CD4-positive, alpha-beta T cell treated with Interleukin-6 for 4 hours (primary cell): ENCODE measurements around the gene TBC1D14.
A peak's percentile ranks its signal among the peaks of the same experiment; 100 is the strongest.

ENCODE experiments used
- DNase-seq: peaks from one replicate; pipeline ENCODE4 v3.0.0-alpha.2; 2020; ENCODE audit warnings: mixed read lengths

The TBC1D14 gene

GRCh38 chr4:7024336-7024890 lies 114.8 kb downstream of the TBC1D14 start:
- DNase-seq, result no peak

GRCh38 chr4:7025040-7025602 lies 115.5 kb downstream of the TBC1D14 start:
- no peak for DNase-seq

- DNase-seq, result no peak
Observed at GRCh38 chr4:7026107-7026506, 116.5 kb downstream of the TBC1D14 start.

GRCh38 chr4:7027284-7027683 lies 117.7 kb downstream of the TBC1D14 start:
- DNase-seq, result no peak

GRCh38 chr4:7027913-7028312 lies 118.3 kb downstream of the TBC1D14 start:
- DNase-seq, result no peak

GRCh38 chr4:7029212-7029611 lies 119.6 kb downstream of the TBC1D14 start:
- no peak for DNase-seq

- DNase-seq, result no peak
Observed at GRCh38 chr4:7029921-7030320, 120.3 kb downstream of the TBC1D14 start.

GRCh38 chr4:7030856-7031255 lies 121.2 kb downstream of the TBC1D14 start:
- DNase-seq, result no peak

- no peak for DNase-seq
Observed at GRCh38 chr4:7031558-7032449, 122.2 kb downstream of the TBC1D14 start.

GRCh38 chr4:7032596-7032995 lies 123.0 kb downstream of the TBC1D14 start:
- DNase-seq, result no peak

- no peak for DNase-seq
Observed at GRCh38 chr4:7034262-7035081, 124.8 kb downstream of the TBC1D14 start.

GRCh38 chr4:7037425-7037824 lies 127.8 kb downstream of the TBC1D14 start:
- peak; percentile 10 for DNase-seq

- DNase-seq, result no peak
Observed at GRCh38 chr4:7040765-7041164, 131.1 kb downstream of the TBC1D14 start.

- no peak for DNase-seq
Observed at GRCh38 chr4:7041246-7041645, 131.6 kb downstream of the TBC1D14 start.

- no peak for DNase-seq
Observed at GRCh38 chr4:7041801-7042502, 132.3 kb downstream of the TBC1D14 start.

- peak; percentile 96 for DNase-seq
Observed at GRCh38 chr4:7042503-7043283, 133.1 kb downstream of the TBC1D14 start.

- peak; percentile 66 for DNase-seq
Observed at GRCh38 chr4:7043284-7044136, 133.9 kb downstream of the TBC1D14 start, which contains the start of gene TADA2B. Gene TADA2B, plus strand, starts transcription at chr4:7043372. Its CDS starts 208 bp downstream, at chr4:7043580.

- DNase-seq, result no peak
Observed at GRCh38 chr4:7044137-7044930, 134.7 kb downstream of the TBC1D14 start.

- no peak for DNase-seq
Observed at GRCh38 chr4:7045553-7045952, 135.9 kb downstream of the TBC1D14 start.
